Fibroblast of pulmonary artery (primary cell): ENCODE results near the gene CD6.
A peak's percentile ranks its signal among the peaks of the same experiment; 100 is the strongest.

Experiments
- DNase-seq: peaks from one replicate; pipeline ENCODE4 v3.0.0-alpha.2; 2010; ENCODE audit warnings: low read depth
- H3K4me3 ChIP-seq: replicated peaks from 2 replicates; pipeline ENCODE4 v1.5.1; 2011; ENCODE audit warnings: low read depth, mild to moderate bottlenecking, control low read depth, low read length, moderate library complexity
- TF ChIP-seq, protein P1 (sequence below): IDR thresholded peaks from 2 replicates; pipeline ENCODE4 v1.5.1; 2011; ENCODE audit warnings: mild to moderate bottlenecking, control low read depth, low read length, inconsistent platforms; ENCODE audit errors: missing control alignments

CD6 gene

DNA sequence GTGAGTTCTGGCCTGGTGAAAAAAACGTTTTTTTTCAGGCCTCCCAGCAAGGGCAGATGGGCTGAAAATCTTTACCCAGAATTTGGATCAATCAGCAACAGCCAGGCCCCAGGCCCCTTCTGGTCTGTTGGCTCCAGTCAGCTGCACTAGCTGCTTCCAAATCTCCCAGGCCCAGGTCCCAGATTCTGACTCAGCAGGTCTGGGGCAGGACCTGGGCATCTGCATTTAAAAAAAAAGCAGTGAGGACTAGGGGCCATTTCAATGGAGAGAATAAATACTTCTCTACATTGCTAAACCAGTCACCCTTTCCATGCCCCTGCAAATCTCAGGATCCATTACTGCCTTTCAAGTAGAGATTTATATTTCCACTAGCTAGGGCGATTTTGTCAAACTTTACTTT lies 23.8 kb upstream of the CD6 start:
- no peak for DNase-seq

DNA sequence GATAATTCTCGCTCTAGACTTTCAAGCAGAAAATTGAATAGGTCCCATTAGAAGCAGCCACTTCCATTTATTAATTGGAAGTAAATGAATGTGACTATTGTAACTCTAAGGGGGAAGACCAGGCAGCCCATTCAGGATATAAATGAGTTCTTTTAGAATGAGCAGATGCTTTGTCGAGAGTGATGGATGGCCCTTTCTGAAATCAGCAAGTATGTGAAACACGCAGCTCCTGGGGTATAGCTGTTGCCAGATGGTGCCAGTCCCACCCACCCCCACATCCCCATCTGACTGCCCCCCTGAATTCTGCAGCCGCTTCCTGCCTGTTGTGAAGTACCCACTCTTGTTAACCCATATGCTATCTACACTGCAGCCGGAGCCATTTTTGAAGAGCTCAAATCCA lies 23.2 kb upstream of the CD6 start:
- TF ChIP-seq, protein P1, sequence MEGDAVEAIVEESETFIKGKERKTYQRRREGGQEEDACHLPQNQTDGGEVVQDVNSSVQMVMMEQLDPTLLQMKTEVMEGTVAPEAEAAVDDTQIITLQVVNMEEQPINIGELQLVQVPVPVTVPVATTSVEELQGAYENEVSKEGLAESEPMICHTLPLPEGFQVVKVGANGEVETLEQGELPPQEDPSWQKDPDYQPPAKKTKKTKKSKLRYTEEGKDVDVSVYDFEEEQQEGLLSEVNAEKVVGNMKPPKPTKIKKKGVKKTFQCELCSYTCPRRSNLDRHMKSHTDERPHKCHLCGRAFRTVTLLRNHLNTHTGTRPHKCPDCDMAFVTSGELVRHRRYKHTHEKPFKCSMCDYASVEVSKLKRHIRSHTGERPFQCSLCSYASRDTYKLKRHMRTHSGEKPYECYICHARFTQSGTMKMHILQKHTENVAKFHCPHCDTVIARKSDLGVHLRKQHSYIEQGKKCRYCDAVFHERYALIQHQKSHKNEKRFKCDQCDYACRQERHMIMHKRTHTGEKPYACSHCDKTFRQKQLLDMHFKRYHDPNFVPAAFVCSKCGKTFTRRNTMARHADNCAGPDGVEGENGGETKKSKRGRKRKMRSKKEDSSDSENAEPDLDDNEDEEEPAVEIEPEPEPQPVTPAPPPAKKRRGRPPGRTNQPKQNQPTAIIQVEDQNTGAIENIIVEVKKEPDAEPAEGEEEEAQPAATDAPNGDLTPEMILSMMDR = no peak
- DNase-seq = no peak
- no peak overlapping the region for H3K4me3 ChIP-seq

More for the DNA sequence above, 23.8 kb upstream of the CD6 start:
- TF ChIP-seq, protein P1 = no peak
- H3K4me3 ChIP-seq = no peak overlapping the region

DNA sequence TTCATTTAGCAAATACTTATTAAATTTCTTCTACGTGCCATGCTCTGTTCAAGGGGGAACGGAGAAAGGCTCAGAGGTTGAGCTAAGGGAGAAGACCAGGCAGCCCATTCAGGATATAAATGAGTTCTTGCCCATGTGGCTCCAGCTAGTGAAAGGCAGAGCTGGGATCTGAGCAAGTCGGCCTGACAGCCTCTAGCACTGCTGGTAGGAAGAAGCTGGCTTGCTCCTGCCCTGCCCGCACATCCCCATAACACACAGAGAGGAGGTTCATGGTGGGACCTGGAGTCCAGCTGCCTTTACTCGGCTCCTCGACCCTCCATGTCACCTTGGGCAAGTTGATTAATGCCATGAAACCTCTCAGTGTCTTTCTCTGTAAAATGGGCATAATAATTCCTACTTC lies 21.5 kb upstream of the CD6 start:
- no peak for DNase-seq
- TF ChIP-seq, protein P1 = no peak
- no peak overlapping the region for H3K4me3 ChIP-seq

DNA sequence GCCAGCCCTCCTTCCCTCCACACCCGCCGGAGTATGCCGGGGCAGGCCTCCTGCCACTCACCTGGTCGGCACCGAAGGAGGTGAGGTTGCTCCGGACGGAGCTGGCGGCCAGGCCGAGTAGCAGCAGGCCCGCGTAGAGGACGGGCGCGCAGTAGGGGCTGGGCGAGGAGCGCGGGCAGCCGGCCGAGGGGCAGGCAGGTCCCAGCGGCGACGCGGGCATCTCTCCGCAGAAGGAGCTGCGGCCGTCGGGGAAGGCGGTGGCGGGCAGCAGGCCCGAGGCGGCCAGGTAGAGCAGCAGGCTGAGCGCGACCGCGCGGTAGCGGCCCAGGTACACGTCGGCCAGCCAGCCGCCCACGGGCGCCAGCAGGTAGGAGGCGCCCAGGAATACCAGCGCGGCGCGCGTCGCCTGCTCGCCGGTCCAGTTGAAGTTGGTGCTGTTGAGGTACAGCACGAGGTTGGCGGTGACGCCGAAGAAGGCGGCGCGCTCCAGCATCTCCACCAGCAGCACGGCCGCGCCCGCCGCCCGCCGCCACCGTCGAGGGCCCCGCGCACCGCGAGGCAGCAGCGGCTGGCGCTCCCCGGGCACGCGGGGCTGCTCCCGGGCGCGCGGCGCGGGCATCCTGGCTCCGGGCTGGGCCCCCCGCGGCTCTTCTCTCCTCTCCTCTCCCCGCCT lies 20.4 kb upstream of the CD6 start:
- TF ChIP-seq, protein P1 = no peak
- DNase-seq = no peak
- peak overlapping the region; percentile 50 for H3K4me3 ChIP-seq

DNA sequence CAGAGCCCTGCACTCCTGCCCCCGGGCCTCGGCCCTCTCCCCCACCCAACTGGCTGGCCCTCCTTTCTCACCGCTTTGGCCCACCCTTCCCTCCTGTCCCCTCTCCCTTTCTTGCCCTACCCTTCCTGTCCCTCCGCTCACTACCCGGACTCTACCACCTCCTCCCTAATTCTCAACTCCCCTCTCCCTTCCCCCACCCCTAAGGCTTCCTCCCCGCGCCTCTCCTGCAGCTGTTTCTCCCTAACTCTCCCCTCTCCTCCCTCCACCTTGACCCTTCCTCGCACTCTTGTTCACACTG lies 19.9 kb upstream of the CD6 start:
- TF ChIP-seq, protein P1 = no peak
- no peak for DNase-seq
- peak overlapping the region; percentile 50 for H3K4me3 ChIP-seq

DNA sequence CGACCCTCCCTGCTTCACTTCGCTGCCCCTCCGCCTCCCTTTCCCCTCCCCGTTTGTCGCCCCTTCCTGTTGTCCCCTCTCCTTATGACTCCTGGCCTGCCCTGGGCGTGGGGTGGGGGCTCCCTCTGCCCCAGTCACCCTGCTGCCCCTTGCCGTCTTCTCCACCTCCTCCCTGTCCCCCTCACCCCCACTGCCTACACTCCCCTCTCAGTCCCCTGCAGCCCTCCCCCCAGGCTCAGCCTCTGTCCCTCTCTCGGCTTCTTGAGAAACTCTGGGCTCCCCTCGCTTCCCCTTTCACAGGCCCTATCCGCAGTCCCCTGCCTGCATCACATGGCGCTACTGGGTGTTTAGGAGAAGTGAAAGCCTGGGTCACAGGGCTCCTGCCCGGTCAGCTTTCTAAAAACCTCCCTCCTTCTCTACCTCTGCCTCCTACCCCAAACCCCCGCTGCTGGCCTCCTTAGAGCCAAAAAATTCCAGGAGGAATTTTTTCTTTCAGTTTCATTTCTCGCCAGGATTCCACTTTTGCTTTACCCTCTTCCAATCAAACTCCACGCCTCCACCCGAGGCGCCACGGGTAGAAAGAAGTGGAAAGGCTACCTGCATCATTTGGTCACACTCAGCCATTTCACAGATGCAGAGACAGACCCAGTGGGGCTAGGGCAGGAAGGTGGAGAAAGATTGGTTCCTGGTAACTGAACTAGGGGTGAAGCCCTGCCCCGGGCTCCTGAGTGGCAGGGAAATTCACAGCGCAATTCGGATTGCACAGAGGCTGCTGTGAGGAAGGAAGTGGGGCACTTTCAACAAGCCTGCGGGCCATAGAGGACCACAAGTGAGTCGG lies 19.4 kb upstream of the CD6 start, which contains the start of gene SLC15A3:
Gene SLC15A3, minus strand, starts transcription at position 273 of the 838 bp plus-strand sequence. CDS start 625 bp downstream, outside the sequence.
- peak within 1 kb of the TSS; percentile 50 for H3K4me3 ChIP-seq
- TF ChIP-seq, protein P1 = no peak

DNA sequence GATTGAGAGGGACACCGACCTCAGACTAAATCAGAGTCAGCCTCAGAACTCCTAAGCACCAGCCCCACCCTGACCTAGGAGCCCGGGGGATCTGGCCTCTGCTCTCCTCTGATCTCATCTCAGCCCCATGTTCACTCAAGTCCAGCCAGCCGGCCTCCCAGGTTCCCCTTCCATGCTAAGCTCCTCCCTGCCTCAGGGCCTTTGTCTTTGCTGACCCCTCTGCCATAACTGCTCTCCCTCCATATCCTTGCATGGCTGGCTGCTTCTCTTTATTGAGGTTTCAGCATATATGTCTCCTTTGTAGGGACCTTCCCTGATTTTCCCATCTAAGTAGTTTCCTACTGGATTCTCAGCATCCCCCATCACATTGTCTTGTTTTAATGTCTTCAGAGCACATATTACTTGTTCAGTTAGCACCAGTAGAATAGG lies 18.7 kb upstream of the CD6 start:
- TF ChIP-seq, protein P1 = no peak
- no peak for DNase-seq
- no peak overlapping the region for H3K4me3 ChIP-seq

More for the DNA sequence above, 19.4 kb upstream of the CD6 start, which contains the start of gene SLC15A3:
- peak; percentile 42 for DNase-seq
